Activated CD8-positive, alpha-beta T cell treated with anti-CD3 and anti-CD28 coated beads for 36 hours (primary cell): Measurements from ENCODE around the gene EFNA5. TPM values are rescaled to one million over a fixed set of nuclear protein-coding genes. Genes with fewer than 3 reads are reported as not detected.

Source experiments
- ATAC-seq: fragments of 200-7000 bp; cut with Tn5 transposase; one replicate; pipeline ENCODE4 v1.10.0; 2021; ENCODE audit warnings: mild to moderate bottlenecking, moderate library complexity
- CTCF ChIA-PET: fragments of 350-600 bp; sonication (Branson Sonifier 250); formaldehyde crosslinking; loops from one replicate; lab custom pipeline; 2021; ENCODE audit warnings: antibody characterized with exemption; lab: Charles Lee
- POLR2A ChIA-PET: fragments of 350-600 bp; sonication (Branson Sonifier 250); formaldehyde crosslinking; loops from one replicate; lab custom pipeline; 2021; ENCODE audit warnings: antibody characterized with exemption; lab: Charles Lee
- DNase-seq: peaks from one replicate; pipeline ENCODE4 v3.0.0-alpha.2; 2020
- H3K27ac Mint-ChIP-seq: one replicate; pipeline ENCODE4 v1.8.0; 2021; ENCODE audit warnings: mild to moderate bottlenecking, mixed read lengths
- H3K27me3 Mint-ChIP-seq: one replicate; pipeline ENCODE4 v1.8.0; 2021; ENCODE audit warnings: mixed read lengths
- H3K36me3 Mint-ChIP-seq: one replicate; pipeline ENCODE4 v1.8.0; 2021; ENCODE audit warnings: low read depth, mixed read lengths
- H3K4me1 Mint-ChIP-seq: one replicate; pipeline ENCODE4 v1.8.0; 2021; ENCODE audit warnings: low read depth, mixed read lengths
- H3K4me3 Mint-ChIP-seq: one replicate; pipeline ENCODE4 v1.8.0; 2021; ENCODE audit warnings: mild to moderate bottlenecking, moderate library complexity, mixed read lengths
- H3K9me3 Mint-ChIP-seq: one replicate; pipeline ENCODE4 v1.8.0; 2021; ENCODE audit warnings: mixed read lengths
- CTCF ChIP-seq: fragments of 200-600 bp; IDR thresholded peaks from one replicate; pipeline ENCODE4 v1.8.0; 2022; ENCODE audit warnings: antibody characterized with exemption, mild to moderate bottlenecking
- intact Hi-C: fragments of 100-400 bp; cut with micrococcal nuclease; formaldehyde crosslinking; loops from one replicate; pipeline ENCODE4 v1.10.0; 2022
- total RNA-seq, 2 experiments: library from RNA; stranded (reverse); gene quantifications; one replicate each; pipeline ENCODE4 v1.2.3, GENCODE V29; 2021

EFNA5 gene
- total RNA-seq, 2 experiments from 2014 or later = not detected

GRCh38 chr5:107449369-107449768 is 221.4 kb downstream of the EFNA5 start:
- ChIA-PET CTCF (no interaction called here), POLR2A (interaction anchor here (0.5 to 1.2 kb wide), 2 partner anchors 13 to 971 kb away, joined by 3 to 4 read pairs; no protein-coding TSS in a partner anchor)
- intact Hi-C loops = no loop called here
- Mint-ChIP-seq H3K4me1 (no peaks in the 10 kb centered on the region), H3K4me3 (no peak overlapping the region), H3K36me3 (no peaks in the 10 kb centered on the region), H3K27ac (no peak overlapping the region), H3K9me3 (no peaks in the 10 kb centered on the region), H3K27me3 (peaks cover 8% of the 10 kb centered on the region)
- DNase-seq = no peak
- TF ChIP-seq CTCF = no peak
- no peak for ATAC-seq

GRCh38 chr5:107447587-107447986 is 223.2 kb downstream of the EFNA5 start:
- H3K4me3 Mint-ChIP-seq = no peak overlapping the region
- no peaks in the 10 kb centered on the region for H3K9me3 Mint-ChIP-seq
- CTCF ChIA-PET = no interaction called here
- peaks cover 6% of the 10 kb centered on the region for H3K27me3 Mint-ChIP-seq
- no peaks in the 10 kb centered on the region for H3K4me1 Mint-ChIP-seq
- POLR2A ChIA-PET = no interaction called here
- H3K36me3 Mint-ChIP-seq = no peaks in the 10 kb centered on the region
- ATAC-seq (no peak), DNase-seq (no peak)
- intact Hi-C loops = no loop called here
- no peak for TF ChIP-seq CTCF
- H3K27ac Mint-ChIP-seq = no peak overlapping the region

- Mint-ChIP-seq H3K9me3 (no peaks in the 10 kb centered on the region), H3K27me3 (peaks cover 6% of the 10 kb centered on the region), H3K36me3 (no peaks in the 10 kb centered on the region), H3K4me3 (no peak overlapping the region), H3K4me1 (no peaks in the 10 kb centered on the region), H3K27ac (no peak overlapping the region)
- ATAC-seq = no peak
- ChIA-PET CTCF (no interaction called here), POLR2A (no interaction called here)
- DNase-seq = no peak
- intact Hi-C loops = no loop called here
- TF ChIP-seq CTCF = no peak
Measured at GRCh38 chr5:107446972-107447371, 223.8 kb downstream of the EFNA5 start.

GRCh38 chr5:107444300-107444699 is 226.4 kb downstream of the EFNA5 start:
- CTCF ChIA-PET = no interaction called here
- Mint-ChIP-seq H3K27me3 (peaks cover 5% of the 10 kb centered on the region), H3K9me3 (peaks cover 2% of the 10 kb centered on the region), H3K27ac (no peak overlapping the region), H3K4me3 (no peak overlapping the region), H3K36me3 (no peaks in the 10 kb centered on the region), H3K4me1 (no peaks in the 10 kb centered on the region)
- POLR2A ChIA-PET = no interaction called here
- intact Hi-C loops = no loop called here
- no peak for DNase-seq
- ATAC-seq = no peak
- TF ChIP-seq CTCF = no peak

- ATAC-seq (no peak), DNase-seq (no peak)
- no peak overlapping the region for H3K27ac Mint-ChIP-seq
- POLR2A ChIA-PET = no interaction called here
- peaks cover 5% of the 10 kb centered on the region for H3K9me3 Mint-ChIP-seq
- intact Hi-C loops = no loop called here
- CTCF ChIA-PET = no interaction called here
- no peaks in the 10 kb centered on the region for H3K36me3 Mint-ChIP-seq
- no peak overlapping the region for H3K4me3 Mint-ChIP-seq
- TF ChIP-seq CTCF = no peak
- H3K4me1 Mint-ChIP-seq = no peaks in the 10 kb centered on the region
- H3K27me3 Mint-ChIP-seq = peaks cover 5% of the 10 kb centered on the region
Measured at GRCh38 chr5:107443897-107444296, 226.8 kb downstream of the EFNA5 start.
